BLaER1 treated with 17β-estradiol and CSF1 and Interleukin-3, amounts not matched to agents 10 nM and 100 nM (cell line): ENCODE results near the gene ITSN1.

Experiments
- H3K27ac ChIP-seq, 11 experiments: shearing (Covaris generic); formaldehyde crosslinking; 2 replicates each; pipeline ENCODE4 v1.8.1; 2022
- H3K27me3 ChIP-seq, 11 experiments: shearing (Covaris generic); formaldehyde crosslinking; 2 replicates each; pipeline ENCODE4 v1.8.1; 2022
- H3K36me3 ChIP-seq, 11 experiments: shearing (Covaris generic); formaldehyde crosslinking; 2 replicates each; pipeline ENCODE4 v1.8.1; 2022
- H3K4me1 ChIP-seq, 10 experiments: shearing (Covaris generic); formaldehyde crosslinking; 2 replicates each; pipeline ENCODE4 v1.8.1; 2022
- H3K4me2 ChIP-seq, 11 experiments: shearing (Covaris generic); formaldehyde crosslinking; 2 replicates each; pipeline ENCODE4 v1.8.1; 2022
- H3K4me3 ChIP-seq, 10 experiments: shearing (Covaris generic); formaldehyde crosslinking; 2 replicates each; pipeline ENCODE4 v1.8.1; 2022
- H3K9ac ChIP-seq, 11 experiments: shearing (Covaris generic); formaldehyde crosslinking; 2 replicates each; pipeline ENCODE4 v1.8.1; 2022
- H3K9me3 ChIP-seq, 11 experiments: shearing (Covaris generic); formaldehyde crosslinking; replicated peaks in 1 of 11; 2 replicates each; pipeline ENCODE4 v1.8.1; 2022
- H4K20me1 ChIP-seq, 11 experiments: shearing (Covaris generic); formaldehyde crosslinking; 2 replicates each; pipeline ENCODE4 v1.8.1; 2022
- Cebpa-rat ChIP-seq, 11 experiments: shearing (Covaris generic); IDR thresholded peaks; 2 replicates each; pipeline ENCODE4 v1.8.1; 2022

The ITSN1 gene

DNA sequence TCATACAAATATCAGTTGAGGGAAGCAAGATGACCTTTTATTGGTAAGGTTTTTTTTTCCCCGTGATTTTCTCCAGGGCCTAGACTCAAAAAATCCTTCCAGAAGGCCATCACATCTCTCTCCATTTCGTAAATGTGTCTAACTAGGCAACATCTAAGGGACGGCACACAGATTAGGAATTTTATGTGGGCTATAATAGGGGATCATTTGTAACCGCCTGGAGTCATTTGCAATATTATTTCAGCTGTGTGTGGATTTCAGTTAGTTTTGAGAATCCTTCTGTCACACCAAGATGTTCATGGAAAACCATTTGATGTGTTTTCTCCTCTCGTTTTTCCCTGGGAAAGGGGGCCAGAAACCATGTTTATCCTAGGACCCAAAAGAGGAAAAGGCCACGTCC is 210.2 kb downstream of the ITSN1 start:
- no peaks in the 10 kb centered on the region; a peak in 1 of 22 replicates for H3K36me3 ChIP-seq
- no peaks in the 10 kb centered on the region for H3K27me3 ChIP-seq
- H3K4me2 ChIP-seq: no peak overlapping the region
- no peak overlapping the region for H3K27ac ChIP-seq
- H3K9me3 ChIP-seq: no peaks in the 10 kb centered on the region
- no peak overlapping the region for H3K9ac ChIP-seq
- no peaks in the 10 kb centered on the region for H4K20me1 ChIP-seq
- no peak for TF ChIP-seq Cebpa-rat (IDR thresholded peaks at IDR 0.05)
- H3K4me3 ChIP-seq: no peak overlapping the region
- H3K4me1 ChIP-seq: peaks cover 8 to 29% (median 12%) of the 10 kb centered on the region in 10 experiments

DNA sequence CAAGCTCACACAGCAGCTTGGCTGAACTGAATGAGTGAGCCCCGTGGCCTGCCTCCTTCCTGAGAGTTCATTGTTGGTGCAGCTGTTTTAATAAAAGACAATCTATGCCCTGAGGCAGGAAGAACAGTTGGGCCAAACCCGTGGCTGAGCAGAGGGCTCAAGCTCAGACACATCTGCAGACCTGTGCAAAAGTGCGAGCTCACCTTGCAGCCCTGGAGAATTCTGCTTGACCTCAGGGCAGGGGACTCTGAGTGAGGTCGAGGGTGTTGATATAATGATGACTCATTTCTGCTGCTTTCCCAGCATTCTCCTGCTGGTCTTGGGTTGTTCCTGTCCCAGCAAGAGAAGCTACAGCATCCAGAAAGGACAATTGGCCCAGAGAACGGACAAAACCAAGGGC is 212.3 kb downstream of the ITSN1 start:
- peak overlapping the region in 2 of 11 experiments; percentile 46 to 51; a peak in 4 of 22 replicates for H3K4me2 ChIP-seq

DNA sequence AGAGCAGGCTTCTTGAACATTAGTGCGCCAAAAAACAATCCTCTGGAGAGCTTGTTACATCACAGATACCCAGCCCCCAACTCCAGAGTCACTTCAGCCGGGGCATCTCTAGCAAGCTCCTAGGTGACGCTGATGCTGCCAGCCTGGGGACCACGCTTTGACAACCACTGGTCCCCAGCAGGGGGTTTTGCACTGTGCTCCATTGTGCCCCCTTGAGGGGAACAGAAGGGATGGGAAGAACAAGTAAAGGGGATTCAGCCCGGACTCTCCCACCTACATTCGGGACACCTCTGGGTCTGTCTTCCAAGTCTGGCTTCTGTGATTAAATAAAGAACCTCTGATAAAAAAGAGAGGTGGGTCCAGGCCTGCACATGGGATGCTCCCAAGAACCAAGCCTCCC is 212.9 kb downstream of the ITSN1 start:
- Histone ChIP-seq H3K4me1 (peaks cover 0 to 13% (median 0%) of the 10 kb centered on the region in 10 experiments; a peak in 6 of 20 replicates), H4K20me1 (no peaks in the 10 kb centered on the region), H3K27me3 (no peaks in the 10 kb centered on the region), H3K9me3 (no peaks in the 10 kb centered on the region), H3K36me3 (no peaks in the 10 kb centered on the region; a peak in 1 of 22 replicates), H3K4me2 (peak overlapping the region in 1 of 11 experiments; percentile 46; a peak in 2 of 22 replicates), H3K9ac (no peak overlapping the region), H3K27ac (no peak overlapping the region), H3K4me3 (no peak overlapping the region)
- no peak for TF ChIP-seq Cebpa-rat (IDR thresholded peaks at IDR 0.05)

More for the DNA sequence above, 212.3 kb downstream of the ITSN1 start:
- Histone ChIP-seq H3K4me3 (no peak overlapping the region), H3K9me3 (no peaks in the 10 kb centered on the region), H3K36me3 (no peaks in the 10 kb centered on the region; a peak in 1 of 22 replicates), H3K4me1 (peaks cover 0 to 13% (median 0%) of the 10 kb centered on the region in 10 experiments; a peak in 6 of 20 replicates), H3K27me3 (no peaks in the 10 kb centered on the region), H4K20me1 (no peaks in the 10 kb centered on the region), H3K27ac (no peak overlapping the region; a peak in 1 of 22 replicates), H3K9ac (no peak overlapping the region)
- TF ChIP-seq Cebpa-rat (IDR thresholded peaks at IDR 0.05): no peak

DNA sequence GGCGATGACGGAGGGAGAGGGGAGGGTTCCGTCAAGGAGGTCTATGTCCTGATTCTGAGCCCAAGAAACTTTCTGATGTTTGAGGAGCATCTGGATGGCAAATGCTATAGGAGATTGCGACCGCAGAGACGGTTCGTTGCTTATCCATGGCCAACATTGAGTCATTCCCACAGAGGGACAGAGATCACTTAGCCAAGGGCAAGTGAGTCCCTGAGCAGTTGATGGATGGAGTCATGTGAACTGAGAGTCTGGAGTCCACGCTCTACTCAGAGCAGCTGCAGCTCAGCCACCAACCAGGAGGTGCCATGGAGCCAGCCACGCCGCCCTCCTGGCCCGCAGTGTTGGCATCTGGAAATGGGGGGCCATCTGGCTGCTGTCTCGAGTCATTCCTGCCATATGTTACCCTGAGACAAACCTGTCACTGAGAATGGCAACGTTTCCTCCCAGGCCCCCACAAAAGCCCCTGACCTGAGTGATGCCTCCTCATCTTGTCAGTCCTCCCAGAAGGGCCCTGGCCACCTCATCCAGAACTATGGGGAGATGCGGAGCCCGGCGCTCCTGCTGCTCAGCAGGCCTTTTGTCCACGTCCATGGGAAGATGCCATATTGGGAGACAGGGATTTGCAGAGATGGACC is 214.7 kb downstream of the ITSN1 start:
- peaks cover 0 to 22% (median 0%) of the 10 kb centered on the region in 10 experiments; a peak in 6 of 20 replicates for H3K4me1 ChIP-seq

DNA sequence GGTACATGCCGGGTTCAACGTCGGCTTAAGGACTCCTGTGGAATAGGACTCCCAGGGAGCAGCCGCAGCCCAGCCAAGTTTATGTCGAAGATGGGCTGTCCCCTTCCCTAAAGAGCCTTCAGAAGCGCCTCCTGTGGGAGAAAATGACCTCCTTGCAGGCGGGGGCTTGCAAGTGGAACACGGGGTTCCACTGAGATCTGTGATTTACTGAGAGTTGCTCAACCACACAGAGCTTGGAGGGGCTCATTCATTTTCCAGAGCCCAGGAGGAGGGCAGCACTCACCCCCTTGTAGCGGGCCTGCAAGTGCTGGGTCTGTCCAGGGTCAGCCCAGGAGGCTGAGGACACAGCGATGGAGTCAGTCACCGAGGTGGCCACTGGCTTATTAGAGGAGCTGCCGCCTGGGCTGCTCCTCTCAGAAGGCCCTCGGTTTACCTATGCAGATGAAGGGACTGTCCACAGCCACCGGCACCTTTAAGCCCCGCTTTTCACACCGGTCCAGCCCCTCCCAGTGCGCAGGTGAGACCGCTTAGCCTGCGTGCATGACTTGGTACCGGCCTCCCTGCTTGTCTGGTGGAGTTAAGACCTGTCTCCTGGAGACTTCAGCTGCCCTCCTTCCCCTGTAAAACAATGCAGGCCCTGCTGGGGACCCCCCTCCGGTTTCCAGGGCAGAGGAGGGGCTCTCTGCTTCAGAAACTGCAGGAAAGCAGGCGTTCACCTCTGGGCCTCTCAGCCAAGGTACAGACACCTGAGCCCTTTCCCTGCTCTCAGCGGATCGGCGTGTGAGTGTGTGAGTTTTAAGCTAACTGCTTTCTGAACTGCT is 215.8 kb downstream of the ITSN1 start:
- TF ChIP-seq Cebpa-rat (IDR thresholded peaks at IDR 0.05): no peak
- H4K20me1 ChIP-seq: no peaks in the 10 kb centered on the region
- H3K9me3 ChIP-seq: no peaks in the 10 kb centered on the region
- H3K36me3 ChIP-seq: no peaks in the 10 kb centered on the region; a peak in 1 of 22 replicates
- no peak overlapping the region for H3K9ac ChIP-seq
- no peak overlapping the region for H3K27ac ChIP-seq
- no peak overlapping the region for H3K4me3 ChIP-seq
- peaks cover 0 to 28% (median 0%) of the 10 kb centered on the region in 10 experiments; a peak in 6 of 20 replicates for H3K4me1 ChIP-seq
- no peaks in the 10 kb centered on the region for H3K27me3 ChIP-seq
- no peak overlapping the region for H3K4me2 ChIP-seq

More for the DNA sequence above, 214.7 kb downstream of the ITSN1 start:
- H3K36me3 ChIP-seq: no peaks in the 10 kb centered on the region; a peak in 1 of 22 replicates
- no peaks in the 10 kb centered on the region for H4K20me1 ChIP-seq
- no peak overlapping the region for H3K4me3 ChIP-seq
- H3K4me2 ChIP-seq: no peak overlapping the region
- no peaks in the 10 kb centered on the region for H3K27me3 ChIP-seq
- H3K27ac ChIP-seq: no peak overlapping the region
- no peak overlapping the region for H3K9ac ChIP-seq
- TF ChIP-seq Cebpa-rat (IDR thresholded peaks at IDR 0.05): no peak
- H3K9me3 ChIP-seq: no peaks in the 10 kb centered on the region

DNA sequence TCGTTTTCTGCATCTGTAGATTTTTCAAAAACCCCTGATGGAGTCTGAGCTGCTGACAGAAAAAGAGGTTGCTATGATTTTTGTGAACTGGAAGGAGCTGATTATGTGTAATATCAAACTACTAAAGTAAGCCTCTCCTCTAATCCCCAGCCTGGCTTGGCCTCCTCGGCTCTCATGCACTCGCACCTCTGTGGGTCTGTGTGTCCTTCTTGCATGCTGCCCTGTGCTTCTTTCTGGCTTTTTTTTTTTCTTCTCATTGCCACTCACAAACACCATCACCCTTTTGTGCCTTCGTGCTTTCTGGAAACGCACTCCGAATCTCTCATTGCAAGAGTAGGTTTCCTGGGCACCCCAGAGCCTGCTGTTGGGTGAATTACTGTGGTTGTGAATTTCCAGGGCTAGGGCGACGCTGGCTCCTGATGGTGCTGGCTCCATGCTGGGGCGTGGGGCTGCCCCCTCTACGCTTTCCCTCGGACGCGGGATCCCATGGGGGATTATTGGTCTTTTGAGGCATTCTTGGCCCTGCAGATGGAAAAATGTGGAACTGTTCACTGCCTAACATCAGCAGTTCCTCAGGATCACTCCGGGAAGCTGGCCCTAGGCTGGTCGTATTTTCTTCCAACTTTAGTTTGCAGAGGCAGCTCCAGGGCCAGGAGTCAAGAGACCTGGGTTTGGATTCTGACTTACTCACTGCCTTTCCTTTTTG is 216.5 kb downstream of the ITSN1 start:
- H3K9me3 ChIP-seq: no peaks in the 10 kb centered on the region
- no peak overlapping the region for H3K4me3 ChIP-seq
- H4K20me1 ChIP-seq: no peaks in the 10 kb centered on the region
- peaks cover 0 to 28% (median 0%) of the 10 kb centered on the region in 10 experiments; a peak in 6 of 20 replicates for H3K4me1 ChIP-seq
- H3K36me3 ChIP-seq: no peaks in the 10 kb centered on the region; a peak in 1 of 22 replicates
- no peak for TF ChIP-seq Cebpa-rat (IDR thresholded peaks at IDR 0.05)
- no peak overlapping the region for H3K4me2 ChIP-seq
- H3K27ac ChIP-seq: no peak overlapping the region
- no peaks in the 10 kb centered on the region for H3K27me3 ChIP-seq
- no peak overlapping the region for H3K9ac ChIP-seq

DNA sequence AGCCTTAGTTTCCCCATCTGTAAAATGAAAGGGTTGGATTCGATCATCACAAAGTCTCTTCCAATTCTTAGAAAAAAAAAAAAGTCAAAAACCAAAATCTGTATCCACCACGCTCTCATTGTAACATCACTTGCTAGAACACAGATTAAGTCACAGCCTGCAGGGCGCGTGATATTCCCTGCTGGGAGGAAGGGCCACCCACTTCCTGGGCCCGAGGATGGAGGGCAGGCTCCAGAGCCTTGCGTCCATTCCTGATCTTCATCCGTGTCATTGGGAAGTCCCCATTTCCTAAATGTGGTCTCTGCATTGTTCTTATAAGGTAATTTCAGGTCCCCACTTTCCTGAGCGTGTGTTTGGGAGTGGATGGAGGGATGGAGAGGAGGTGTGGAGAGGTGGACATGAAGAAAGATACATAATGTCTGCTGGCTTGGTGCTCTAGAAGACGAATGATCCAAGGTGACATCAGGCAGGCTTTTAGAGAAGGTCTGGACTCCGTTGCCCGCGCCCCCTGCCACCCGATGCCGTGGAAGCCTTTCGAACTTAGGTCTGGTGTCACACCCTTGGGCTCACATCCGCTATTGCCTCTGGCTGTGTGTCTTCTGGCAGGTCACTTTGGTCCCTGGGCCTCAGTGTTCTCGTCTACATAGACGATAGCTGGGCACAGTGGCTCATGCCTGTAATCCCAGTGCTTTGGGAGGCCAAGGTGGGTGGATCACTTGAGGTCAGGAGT is 217.2 kb downstream of the ITSN1 start:
- Histone ChIP-seq H4K20me1 (no peaks in the 10 kb centered on the region), H3K4me3 (no peak overlapping the region), H3K4me1 (peaks cover 0 to 24% (median 0%) of the 10 kb centered on the region in 10 experiments; a peak in 6 of 20 replicates), H3K27me3 (no peaks in the 10 kb centered on the region), H3K36me3 (no peaks in the 10 kb centered on the region; a peak in 1 of 22 replicates), H3K4me2 (no peak overlapping the region), H3K9me3 (no peaks in the 10 kb centered on the region), H3K9ac (no peak overlapping the region), H3K27ac (no peak overlapping the region)
- TF ChIP-seq Cebpa-rat (IDR thresholded peaks at IDR 0.05): no peak

DNA sequence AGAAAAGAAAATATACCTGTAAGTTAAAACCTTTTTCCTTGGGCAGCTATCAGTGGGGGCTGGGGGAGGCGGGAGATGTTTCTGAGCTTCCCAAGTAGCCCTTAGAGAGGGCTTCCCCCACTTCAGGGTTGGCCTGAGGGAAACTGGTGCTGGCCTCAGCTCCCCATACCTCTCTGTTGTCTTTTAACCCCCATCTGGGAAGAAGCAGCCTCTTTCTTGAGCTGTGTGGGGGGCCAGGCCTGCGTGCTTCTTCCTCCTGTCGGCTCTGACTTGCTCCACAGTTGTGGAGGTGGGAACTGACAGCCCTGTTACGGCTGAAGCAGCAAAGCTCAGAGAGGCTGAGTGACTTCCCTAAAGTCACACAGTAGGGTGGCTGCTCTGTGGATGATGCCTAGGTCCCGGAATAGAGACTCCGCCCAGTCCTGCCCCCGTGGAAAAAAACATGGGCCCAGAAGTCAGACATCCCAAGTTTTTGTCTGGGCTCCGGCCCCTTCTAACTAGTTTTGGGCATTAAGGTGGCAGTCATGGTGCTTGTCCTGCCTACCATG is 218.1 kb downstream of the ITSN1 start:
- no peak overlapping the region for H3K4me2 ChIP-seq
- H4K20me1 ChIP-seq: no peaks in the 10 kb centered on the region
- H3K9me3 ChIP-seq: no peaks in the 10 kb centered on the region
- no peak for TF ChIP-seq Cebpa-rat (IDR thresholded peaks at IDR 0.05)
- H3K27ac ChIP-seq: no peak overlapping the region
- H3K9ac ChIP-seq: no peak overlapping the region
- peaks cover 0 to 17% (median 0%) of the 10 kb centered on the region in 10 experiments; a peak in 4 of 20 replicates for H3K4me1 ChIP-seq
- H3K36me3 ChIP-seq: no peaks in the 10 kb centered on the region; a peak in 1 of 22 replicates
- no peak overlapping the region for H3K4me3 ChIP-seq
- H3K27me3 ChIP-seq: no peaks in the 10 kb centered on the region
